Measurements from ENCODE around the gene MAP3K4.

DNA sequence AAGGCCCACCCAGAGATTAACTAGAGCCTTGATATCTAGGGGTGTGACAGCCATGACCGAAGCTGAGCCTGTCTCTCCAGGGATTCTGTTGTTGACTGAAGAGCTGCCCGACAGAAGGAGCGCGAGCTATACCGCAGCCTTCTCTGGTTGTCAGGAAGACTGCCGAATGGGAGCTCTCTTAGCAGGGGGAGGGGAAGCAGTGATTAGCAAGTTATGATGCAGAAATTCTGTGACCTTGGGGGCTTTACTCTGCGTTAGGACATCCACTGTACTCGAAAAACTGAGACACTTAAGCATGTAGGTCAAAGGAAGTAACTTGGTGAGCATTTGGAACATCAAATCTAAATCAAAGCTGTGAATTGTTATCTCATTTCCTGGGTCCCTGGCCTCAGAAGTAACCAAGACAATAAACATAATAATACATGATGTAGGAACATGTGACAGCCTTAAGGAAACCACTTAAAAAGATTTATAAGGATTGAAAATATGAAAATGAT is 84.7 kb downstream of the MAP3K4 start:
- no peak for TF ChIP-seq MAZ (IDR thresholded peaks at IDR 0.05; ENCODE audit: borderline replicate concordance, low read depth, low read length)
- TF ChIP-seq, protein P1, sequence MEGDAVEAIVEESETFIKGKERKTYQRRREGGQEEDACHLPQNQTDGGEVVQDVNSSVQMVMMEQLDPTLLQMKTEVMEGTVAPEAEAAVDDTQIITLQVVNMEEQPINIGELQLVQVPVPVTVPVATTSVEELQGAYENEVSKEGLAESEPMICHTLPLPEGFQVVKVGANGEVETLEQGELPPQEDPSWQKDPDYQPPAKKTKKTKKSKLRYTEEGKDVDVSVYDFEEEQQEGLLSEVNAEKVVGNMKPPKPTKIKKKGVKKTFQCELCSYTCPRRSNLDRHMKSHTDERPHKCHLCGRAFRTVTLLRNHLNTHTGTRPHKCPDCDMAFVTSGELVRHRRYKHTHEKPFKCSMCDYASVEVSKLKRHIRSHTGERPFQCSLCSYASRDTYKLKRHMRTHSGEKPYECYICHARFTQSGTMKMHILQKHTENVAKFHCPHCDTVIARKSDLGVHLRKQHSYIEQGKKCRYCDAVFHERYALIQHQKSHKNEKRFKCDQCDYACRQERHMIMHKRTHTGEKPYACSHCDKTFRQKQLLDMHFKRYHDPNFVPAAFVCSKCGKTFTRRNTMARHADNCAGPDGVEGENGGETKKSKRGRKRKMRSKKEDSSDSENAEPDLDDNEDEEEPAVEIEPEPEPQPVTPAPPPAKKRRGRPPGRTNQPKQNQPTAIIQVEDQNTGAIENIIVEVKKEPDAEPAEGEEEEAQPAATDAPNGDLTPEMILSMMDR (conservative IDR thresholded peaks at IDR 0.05; ENCODE audit: low read depth, low read length), result no peak
- no peak for TF ChIP-seq BHLHE40 (IDR thresholded peaks at IDR 0.05; ENCODE audit: low read depth, low read length)
- no peak for TF ChIP-seq RFX5 (IDR thresholded peaks at IDR 0.05; ENCODE audit: low read depth, low read length)
- TF ChIP-seq POLR2A (IDR thresholded peaks at IDR 0.05; ENCODE audit: low read depth, low read length), result no peak
- no peak for TF ChIP-seq FOS (IDR thresholded peaks at IDR 0.05; ENCODE audit: low read depth, low read length)
